ENCODE measurements around the gene TAPBP.

The TAPBP gene

DNA sequence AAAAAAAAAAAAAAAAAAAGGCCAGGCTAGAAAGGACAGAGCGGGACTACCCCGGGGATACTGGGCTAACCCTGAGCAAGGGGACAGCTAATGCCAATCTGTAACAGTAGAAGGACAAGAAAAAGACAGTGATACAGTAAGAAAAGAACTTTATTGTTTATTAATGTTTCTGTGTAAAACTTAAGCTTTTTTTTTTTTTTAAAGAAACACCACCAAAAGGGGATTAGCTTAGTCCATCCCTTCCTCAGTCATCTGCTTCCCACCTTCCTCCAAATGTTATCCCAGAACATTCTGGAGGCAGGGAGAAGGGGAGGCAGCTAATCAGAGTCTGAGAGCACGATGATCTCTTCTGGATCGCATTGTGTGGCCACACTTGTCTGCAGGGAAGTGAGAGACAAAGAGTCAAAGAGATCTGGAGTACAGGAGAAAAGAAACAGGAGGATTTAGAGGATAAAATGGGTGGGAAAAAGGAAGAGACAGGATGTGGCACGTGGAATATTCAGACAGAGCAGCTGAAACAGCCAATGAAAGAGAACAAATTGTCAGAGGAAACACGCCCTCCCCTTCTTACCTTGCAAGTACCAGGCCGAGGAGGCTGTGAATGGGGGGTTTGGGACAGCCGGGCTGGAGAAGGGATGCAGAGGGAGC is 4.7 kb upstream of the TAPBP start:
- H3K4me3 ChIP-seq (ENCODE audit: insufficient read length, low read depth): peak overlapping the region; percentile 18

GRCh38 chr6:33317669-33318425 is 4.0 kb upstream of the TAPBP start, which contains the start of gene ZBTB22:
TSS of gene ZBTB22 (minus strand) at chr6:33317744. CDS start at chr6:33316916, 828 bp downstream.
- H3K9ac ChIP-seq (ENCODE audit: insufficient read length, low read depth): peak within 1 kb of the TSS; percentile 57
- TF ChIP-seq SUZ12 (IDR thresholded peaks at IDR 0.05; ENCODE audit: extremely low read depth, insufficient read depth, insufficient read length): no peak
- TF ChIP-seq YY1 (IDR thresholded peaks at IDR 0.05; ENCODE audit: insufficient read depth, insufficient read length): no peak
- no peak for TF ChIP-seq ZNF274 (IDR thresholded peaks at IDR 0.05; ENCODE audit: low read depth, low read length)
- peaks cover 49% of the 10 kb centered on the region for H3K36me3 ChIP-seq (ENCODE audit: insufficient read depth, insufficient read length, low read length)
- no peaks in the 10 kb centered on the region for H3K9me3 ChIP-seq (ENCODE audit: insufficient read depth, low read length)
- peak; percentile 95 for DNase-seq (ENCODE audit: low read depth, low spot score)
- H3K4me1 ChIP-seq (ENCODE audit: insufficient read depth, insufficient read length): peaks cover 14% of the 10 kb centered on the region
- peak within 1 kb of the TSS; percentile 45 for H3K4me3 ChIP-seq (ENCODE audit: insufficient read length, low read depth)
- H3K27me3 ChIP-seq (ENCODE audit: insufficient read depth, insufficient read length): no peaks in the 10 kb centered on the region

More for the DNA sequence above, 4.7 kb upstream of the TAPBP start:
- no peak for TF ChIP-seq ZNF274 (IDR thresholded peaks at IDR 0.05; ENCODE audit: low read depth, low read length)
- no peaks in the 10 kb centered on the region for H3K27me3 ChIP-seq (ENCODE audit: insufficient read depth, insufficient read length)
- H3K4me1 ChIP-seq (ENCODE audit: insufficient read depth, insufficient read length): peaks cover 14% of the 10 kb centered on the region
- no peak for DNase-seq (ENCODE audit: low read depth, low spot score)
- H3K9ac ChIP-seq (ENCODE audit: insufficient read length, low read depth): peak overlapping the region; percentile 57
- peaks cover 49% of the 10 kb centered on the region for H3K36me3 ChIP-seq (ENCODE audit: insufficient read depth, insufficient read length, low read length)
- H3K9me3 ChIP-seq (ENCODE audit: insufficient read depth, low read length): no peaks in the 10 kb centered on the region

- no peak overlapping the region for H3K9ac ChIP-seq (ENCODE audit: insufficient read length, low read depth)
- DNase-seq (ENCODE audit: low read depth, low spot score): no peak
- TF ChIP-seq ZNF274 (IDR thresholded peaks at IDR 0.05; ENCODE audit: low read depth, low read length): no peak
- no peak for TF ChIP-seq SUZ12 (IDR thresholded peaks at IDR 0.05; ENCODE audit: extremely low read depth, insufficient read depth, insufficient read length)
- no peak for TF ChIP-seq YY1 (IDR thresholded peaks at IDR 0.05; ENCODE audit: insufficient read depth, insufficient read length)
- peak overlapping the region; percentile 25 for H3K4me3 ChIP-seq (ENCODE audit: insufficient read length, low read depth)
- H3K9me3 ChIP-seq (ENCODE audit: insufficient read depth, low read length): no peaks in the 10 kb centered on the region
- H3K36me3 ChIP-seq (ENCODE audit: insufficient read depth, insufficient read length, low read length): peaks cover 49% of the 10 kb centered on the region
- peaks cover 14% of the 10 kb centered on the region for H3K4me1 ChIP-seq (ENCODE audit: insufficient read depth, insufficient read length)
- H3K27me3 ChIP-seq (ENCODE audit: insufficient read depth, insufficient read length): no peaks in the 10 kb centered on the region
These were observed 3.5 kb upstream of the TAPBP start for GRCh38 chr6:33317419-33317668.

DNA sequence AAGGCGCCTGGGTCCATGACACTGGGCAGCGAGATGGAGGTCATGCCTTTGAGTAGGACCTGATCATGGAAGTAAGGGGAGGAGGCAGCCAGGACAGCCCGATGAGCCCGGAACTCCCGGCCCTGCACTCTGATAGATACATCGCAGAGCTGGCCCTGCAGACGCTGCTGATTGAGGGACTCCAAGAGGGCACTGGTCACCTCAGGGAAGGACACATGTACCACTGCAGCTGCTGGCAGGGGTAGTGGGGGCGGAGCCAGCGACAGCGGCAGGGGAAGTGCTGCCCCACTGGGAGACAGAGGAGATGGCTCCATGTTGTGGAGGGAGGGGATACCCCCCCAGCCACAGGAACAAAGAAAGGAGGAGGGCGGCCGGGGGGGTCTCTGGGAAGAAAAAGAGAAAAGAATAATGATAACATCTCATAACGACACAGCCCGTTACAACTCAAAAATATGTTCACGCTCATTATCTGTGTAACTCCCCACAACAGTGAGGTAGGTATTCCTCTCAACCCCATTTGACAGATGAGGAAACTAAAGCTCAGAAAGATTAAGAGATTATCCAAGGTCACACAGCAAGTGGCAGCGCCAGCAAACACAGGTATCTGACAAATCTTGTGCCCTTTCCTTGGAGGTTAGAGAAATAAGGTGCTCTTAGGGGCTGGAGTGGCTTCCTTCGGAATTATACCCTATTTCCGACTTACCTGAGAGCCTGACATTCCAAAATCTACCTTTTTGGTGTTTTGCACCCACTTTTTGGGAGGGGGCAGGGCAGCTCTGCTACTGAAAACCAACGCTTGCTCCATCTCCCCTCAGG is 2.9 kb upstream of the TAPBP start:
- Histone ChIP-seq H3K9ac (ENCODE audit: insufficient read length, low read depth) (no peak overlapping the region), H3K4me1 (ENCODE audit: insufficient read depth, insufficient read length) (peaks cover 14% of the 10 kb centered on the region), H3K27me3 (ENCODE audit: insufficient read depth, insufficient read length) (no peaks in the 10 kb centered on the region), H3K4me3 (ENCODE audit: insufficient read length, low read depth) (peak overlapping the region; percentile 25), H3K36me3 (ENCODE audit: insufficient read depth, insufficient read length, low read length) (peaks cover 49% of the 10 kb centered on the region), H3K9me3 (ENCODE audit: insufficient read depth, low read length) (no peaks in the 10 kb centered on the region)
- no peak for TF ChIP-seq SUZ12 (IDR thresholded peaks at IDR 0.05; ENCODE audit: extremely low read depth, insufficient read depth, insufficient read length)
- TF ChIP-seq ZNF274 (IDR thresholded peaks at IDR 0.05; ENCODE audit: low read depth, low read length): no peak
- TF ChIP-seq YY1 (IDR thresholded peaks at IDR 0.05; ENCODE audit: insufficient read depth, insufficient read length): no peak
- DNase-seq (ENCODE audit: low read depth, low spot score): no peak

GRCh38 chr6:33315793-33316602 is 2.1 kb upstream of the TAPBP start:
- Histone ChIP-seq H3K36me3 (ENCODE audit: insufficient read depth, insufficient read length, low read length) (peaks cover 42% of the 10 kb centered on the region), H3K9ac (ENCODE audit: insufficient read length, low read depth) (no peak overlapping the region), H3K9me3 (ENCODE audit: insufficient read depth, low read length) (no peaks in the 10 kb centered on the region), H3K4me3 (ENCODE audit: insufficient read length, low read depth) (no peak overlapping the region), H3K4me1 (ENCODE audit: insufficient read depth, insufficient read length) (peaks cover 14% of the 10 kb centered on the region), H3K27me3 (ENCODE audit: insufficient read depth, insufficient read length) (no peaks in the 10 kb centered on the region)
- no peak for DNase-seq (ENCODE audit: low read depth, low spot score)
- TF ChIP-seq YY1 (IDR thresholded peaks at IDR 0.05; ENCODE audit: insufficient read depth, insufficient read length) (no peak), SUZ12 (IDR thresholded peaks at IDR 0.05; ENCODE audit: extremely low read depth, insufficient read depth, insufficient read length) (no peak), ZNF274 (IDR thresholded peaks at IDR 0.05; ENCODE audit: low read depth, low read length) (no peak)

DNA sequence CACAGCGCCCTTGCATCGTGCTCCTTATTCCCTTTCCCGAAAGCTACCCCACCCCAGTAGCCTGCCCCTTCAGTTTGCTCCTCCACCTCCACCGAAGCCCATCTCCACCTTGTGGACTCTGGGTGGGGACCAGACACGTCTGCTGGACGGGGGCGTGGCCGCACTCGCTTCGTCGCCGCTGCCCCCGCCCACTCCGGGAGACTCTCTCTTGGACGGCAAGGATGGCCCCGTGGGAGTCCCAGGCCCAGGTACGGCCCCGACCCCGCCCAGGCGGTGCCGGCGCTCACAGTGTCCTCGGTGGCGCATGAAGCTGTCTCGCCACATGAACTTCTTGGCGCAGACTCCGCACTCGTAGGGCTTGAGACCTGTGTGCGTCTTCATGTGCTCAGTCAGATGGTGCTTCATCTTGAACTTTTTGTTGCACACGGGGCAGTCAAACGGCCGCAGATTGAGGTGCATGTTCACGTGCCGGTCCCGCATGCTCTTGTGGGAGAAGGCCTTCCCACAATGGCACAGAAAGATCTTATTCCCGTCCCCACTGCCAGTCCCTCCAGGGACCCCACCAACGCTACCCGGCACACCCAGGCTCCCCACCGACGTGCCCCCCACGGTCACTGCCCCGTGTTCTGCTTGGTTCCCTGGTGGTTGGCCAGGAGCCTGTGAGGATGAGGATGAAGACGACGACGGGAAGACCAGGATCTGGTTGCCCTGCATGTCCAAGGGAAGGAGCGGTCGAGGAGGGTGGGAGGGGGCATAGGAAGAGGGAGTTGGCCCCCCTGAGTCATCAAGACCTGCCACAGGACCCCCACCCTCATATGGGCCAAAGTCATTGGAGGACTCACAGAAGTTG is 1.3 kb upstream of the TAPBP start:
- no peaks in the 10 kb centered on the region for H3K9me3 ChIP-seq (ENCODE audit: insufficient read depth, low read length)
- peaks cover 13% of the 10 kb centered on the region for H3K4me1 ChIP-seq (ENCODE audit: insufficient read depth, insufficient read length)
- H3K36me3 ChIP-seq (ENCODE audit: insufficient read depth, insufficient read length, low read length): peaks cover 34% of the 10 kb centered on the region
- no peak overlapping the region for H3K9ac ChIP-seq (ENCODE audit: insufficient read length, low read depth)
- H3K27me3 ChIP-seq (ENCODE audit: insufficient read depth, insufficient read length): no peaks in the 10 kb centered on the region
- no peak for DNase-seq (ENCODE audit: low read depth, low spot score)
- no peak overlapping the region for H3K4me3 ChIP-seq (ENCODE audit: insufficient read length, low read depth)
- no peak for TF ChIP-seq SUZ12 (IDR thresholded peaks at IDR 0.05; ENCODE audit: extremely low read depth, insufficient read depth, insufficient read length)
